Ishikawa (cell line): ENCODE results near the gene SLC7A10.

Experiments
- CEBPB ChIP-seq: IDR thresholded peaks from 2 replicates; pipeline ENCODE4 v1.6.1; 2012
- CREB1 ChIP-seq: IDR thresholded peaks from 2 replicates; pipeline ENCODE4 v1.6.1; 2012; ENCODE audit warnings: low read depth
- EGR1 ChIP-seq: IDR thresholded peaks from 2 replicates; pipeline ENCODE4 v1.6.1; 2012
- EP300 ChIP-seq: IDR thresholded peaks from 2 replicates; pipeline ENCODE4 v1.6.1; 2012; ENCODE audit warnings: borderline replicate concordance
- FOXM1 ChIP-seq: IDR thresholded peaks from 2 replicates; pipeline ENCODE4 v1.6.1; 2012; ENCODE audit warnings: low read depth, borderline replicate concordance
- NFIC ChIP-seq: IDR thresholded peaks from 2 replicates; pipeline ENCODE4 v1.6.1; 2012
- RAD21 ChIP-seq: IDR thresholded peaks from 2 replicates; pipeline ENCODE4 v1.6.1; 2012; ENCODE audit warnings: low read depth
- TAF1 ChIP-seq: IDR thresholded peaks from 2 replicates; pipeline ENCODE4 v1.6.1; 2012; ENCODE audit warnings: low read depth, mild to moderate bottlenecking
- TCF12 ChIP-seq: IDR thresholded peaks from 2 replicates; pipeline ENCODE4 v1.6.1; 2012; ENCODE audit warnings: low read depth
- TEAD4 ChIP-seq: IDR thresholded peaks from 2 replicates; pipeline ENCODE4 v1.6.1; 2012
- YY1 ChIP-seq: IDR thresholded peaks from 2 replicates; pipeline ENCODE4 v1.6.1; 2012; ENCODE audit warnings: low read depth
- ZBTB7A ChIP-seq: IDR thresholded peaks from 2 replicates; pipeline ENCODE4 v1.6.1; 2012; ENCODE audit warnings: low read depth
- TF ChIP-seq, protein P1 (sequence below): IDR thresholded peaks from 2 replicates; pipeline ENCODE4 v1.6.1; 2012
- TF ChIP-seq, protein P2 (sequence below): IDR thresholded peaks from 2 replicates; pipeline ENCODE4 v1.6.1; 2012
- TF ChIP-seq, protein P3 (sequence below): IDR thresholded peaks from 2 replicates; pipeline ENCODE4 v1.6.1; 2012; ENCODE audit warnings: low read depth, mild to moderate bottlenecking

SLC7A10 gene

DNA sequence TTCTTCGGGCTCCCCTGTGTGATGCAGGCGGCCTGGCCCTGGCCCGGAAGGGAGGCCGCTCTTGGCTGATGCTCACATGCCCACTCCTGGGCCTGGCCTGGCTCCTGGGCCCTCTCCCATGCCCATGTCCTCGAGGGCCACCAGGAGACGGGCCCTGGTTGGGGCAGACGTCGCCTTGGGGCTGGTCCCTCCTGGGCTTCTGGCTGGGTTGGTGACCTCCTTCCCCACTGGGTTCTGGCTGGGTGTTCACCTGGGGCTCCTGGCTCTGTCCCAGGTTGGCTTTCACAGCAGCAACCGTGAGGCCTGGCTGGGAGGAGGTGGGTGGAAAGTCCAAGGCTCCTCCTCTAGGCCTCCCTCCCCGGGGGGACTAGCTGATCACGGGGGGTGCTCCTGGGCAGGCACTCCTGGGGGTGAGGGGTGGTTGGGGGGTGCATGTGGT is 15.5 kb upstream of the SLC7A10 start:
- TF ChIP-seq ZBTB7A (no peak), EP300 (no peak), RAD21 (no peak), CEBPB (no peak)
- TF ChIP-seq, protein P1, sequence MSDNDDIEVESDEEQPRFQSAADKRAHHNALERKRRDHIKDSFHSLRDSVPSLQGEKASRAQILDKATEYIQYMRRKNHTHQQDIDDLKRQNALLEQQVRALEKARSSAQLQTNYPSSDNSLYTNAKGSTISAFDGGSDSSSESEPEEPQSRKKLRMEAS, result no peak
- TF ChIP-seq, protein P2, sequence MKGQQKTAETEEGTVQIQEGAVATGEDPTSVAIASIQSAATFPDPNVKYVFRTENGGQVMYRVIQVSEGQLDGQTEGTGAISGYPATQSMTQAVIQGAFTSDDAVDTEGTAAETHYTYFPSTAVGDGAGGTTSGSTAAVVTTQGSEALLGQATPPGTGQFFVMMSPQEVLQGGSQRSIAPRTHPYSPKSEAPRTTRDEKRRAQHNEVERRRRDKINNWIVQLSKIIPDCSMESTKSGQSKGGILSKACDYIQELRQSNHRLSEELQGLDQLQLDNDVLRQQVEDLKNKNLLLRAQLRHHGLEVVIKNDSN, result no peak

DNA sequence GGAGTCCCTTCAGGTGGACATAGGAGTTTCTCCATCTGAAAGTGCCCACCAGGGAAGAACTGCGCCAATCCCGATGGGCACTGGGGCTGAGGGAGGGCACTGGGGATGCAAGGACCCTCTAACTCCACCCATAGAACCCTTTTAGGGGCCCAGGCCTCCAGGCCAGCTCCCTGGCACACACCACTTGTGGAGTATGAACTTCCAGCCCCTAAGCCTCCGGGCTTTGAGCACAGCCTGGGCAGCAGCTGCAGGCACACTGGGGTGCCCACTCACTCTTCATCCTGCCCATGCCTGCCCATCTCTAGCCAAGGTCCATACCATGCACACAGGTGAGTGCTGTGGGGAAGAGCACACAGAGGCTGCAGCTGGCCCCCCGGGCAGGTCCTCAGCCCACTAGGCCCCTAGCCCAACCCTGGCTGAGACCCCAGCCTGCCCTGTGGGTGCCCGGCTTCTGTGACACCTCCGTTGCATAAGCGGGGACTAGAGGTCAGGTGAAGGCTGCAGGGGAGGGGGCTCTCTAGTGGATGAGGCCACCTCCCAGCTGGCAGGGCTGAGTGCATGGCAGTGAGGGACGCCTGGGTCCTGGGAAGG is 14.6 kb upstream of the SLC7A10 start:
- TF ChIP-seq, protein P1, result no peak
- no peak for TF ChIP-seq CREB1
- TF ChIP-seq RAD21, result no peak

DNA sequence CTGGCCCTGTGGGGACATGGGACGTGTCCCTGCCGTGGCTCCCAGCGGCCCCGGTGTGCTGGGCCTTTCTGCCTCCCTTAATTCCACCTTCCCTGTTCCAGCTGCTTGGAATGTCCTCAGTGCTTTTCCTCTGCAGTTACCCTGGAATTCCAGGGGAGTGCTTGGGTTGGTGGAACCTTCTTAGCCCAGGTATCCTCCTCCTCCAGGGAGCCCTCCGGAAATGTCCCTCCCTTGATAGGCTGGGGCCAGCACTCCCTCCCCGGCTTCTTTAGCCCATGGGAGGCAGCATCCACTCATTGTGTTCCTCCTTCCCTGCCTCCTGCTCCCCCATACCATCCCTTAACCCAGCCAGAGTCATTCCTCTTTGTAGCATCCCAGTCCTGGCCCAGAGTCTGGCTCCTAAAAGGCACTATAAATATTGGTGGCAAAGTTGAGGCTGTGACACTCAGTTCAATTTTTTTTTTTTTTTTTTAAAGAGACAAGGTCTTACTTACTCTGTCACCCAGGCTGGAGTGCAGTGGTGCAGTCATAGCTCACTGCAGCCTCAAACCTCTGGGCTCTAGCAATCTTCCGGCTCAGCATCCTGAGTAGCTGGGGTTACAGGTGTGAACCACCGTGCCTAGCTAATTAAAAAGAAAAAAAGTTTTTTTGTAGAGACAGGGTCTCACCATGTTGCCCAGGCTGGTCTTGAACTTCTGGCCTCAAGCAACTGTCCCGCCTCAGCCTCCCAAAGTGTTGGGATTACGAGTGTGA is 13.7 kb upstream of the SLC7A10 start:
- TF ChIP-seq ZBTB7A (no peak), CREB1 (no peak), EP300 (no peak), FOXM1 (no peak), EGR1 (no peak), YY1 (no peak), TAF1 (no peak), CEBPB (no peak), NFIC (no peak)
- TF ChIP-seq, protein P1, result no peak
- TF ChIP-seq, protein P3, sequence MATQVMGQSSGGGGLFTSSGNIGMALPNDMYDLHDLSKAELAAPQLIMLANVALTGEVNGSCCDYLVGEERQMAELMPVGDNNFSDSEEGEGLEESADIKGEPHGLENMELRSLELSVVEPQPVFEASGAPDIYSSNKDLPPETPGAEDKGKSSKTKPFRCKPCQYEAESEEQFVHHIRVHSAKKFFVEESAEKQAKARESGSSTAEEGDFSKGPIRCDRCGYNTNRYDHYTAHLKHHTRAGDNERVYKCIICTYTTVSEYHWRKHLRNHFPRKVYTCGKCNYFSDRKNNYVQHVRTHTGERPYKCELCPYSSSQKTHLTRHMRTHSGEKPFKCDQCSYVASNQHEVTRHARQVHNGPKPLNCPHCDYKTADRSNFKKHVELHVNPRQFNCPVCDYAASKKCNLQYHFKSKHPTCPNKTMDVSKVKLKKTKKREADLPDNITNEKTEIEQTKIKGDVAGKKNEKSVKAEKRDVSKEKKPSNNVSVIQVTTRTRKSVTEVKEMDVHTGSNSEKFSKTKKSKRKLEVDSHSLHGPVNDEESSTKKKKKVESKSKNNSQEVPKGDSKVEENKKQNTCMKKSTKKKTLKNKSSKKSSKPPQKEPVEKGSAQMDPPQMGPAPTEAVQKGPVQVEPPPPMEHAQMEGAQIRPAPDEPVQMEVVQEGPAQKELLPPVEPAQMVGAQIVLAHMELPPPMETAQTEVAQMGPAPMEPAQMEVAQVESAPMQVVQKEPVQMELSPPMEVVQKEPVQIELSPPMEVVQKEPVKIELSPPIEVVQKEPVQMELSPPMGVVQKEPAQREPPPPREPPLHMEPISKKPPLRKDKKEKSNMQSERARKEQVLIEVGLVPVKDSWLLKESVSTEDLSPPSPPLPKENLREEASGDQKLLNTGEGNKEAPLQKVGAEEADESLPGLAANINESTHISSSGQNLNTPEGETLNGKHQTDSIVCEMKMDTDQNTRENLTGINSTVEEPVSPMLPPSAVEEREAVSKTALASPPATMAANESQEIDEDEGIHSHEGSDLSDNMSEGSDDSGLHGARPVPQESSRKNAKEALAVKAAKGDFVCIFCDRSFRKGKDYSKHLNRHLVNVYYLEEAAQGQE, result no peak

DNA sequence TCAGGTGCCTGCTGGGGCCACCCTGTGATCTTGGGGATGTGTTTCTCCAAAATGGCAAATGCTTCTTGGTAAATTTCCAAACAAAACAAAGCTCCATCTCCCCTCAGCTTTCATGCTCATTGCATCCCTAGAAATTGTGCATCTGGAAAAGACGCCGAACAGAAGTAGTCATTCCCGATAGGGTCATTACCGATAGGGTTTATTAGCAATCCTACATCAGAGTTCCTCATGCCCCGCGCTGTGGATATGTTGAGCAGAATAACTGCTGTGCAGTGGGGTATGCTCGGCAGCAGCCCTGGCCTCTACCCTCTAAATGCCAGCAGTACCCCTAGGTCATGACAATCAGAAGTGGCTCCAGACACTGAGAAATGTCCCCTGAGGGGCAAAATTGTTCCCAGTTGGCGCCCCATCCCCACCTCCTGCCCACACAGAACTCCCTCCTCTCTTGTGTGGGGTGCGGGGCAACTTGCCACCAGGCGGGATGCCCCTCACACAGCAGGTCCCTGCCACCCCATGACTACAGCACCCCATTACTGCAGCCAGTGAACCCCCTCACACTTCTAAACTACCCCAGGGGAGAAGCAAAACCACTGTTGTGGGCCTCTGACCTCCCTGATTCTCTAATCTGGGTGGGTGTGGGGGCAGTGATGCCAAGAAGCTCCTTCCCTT is 13.0 kb upstream of the SLC7A10 start:
- TF ChIP-seq, protein P3, result no peak
- TF ChIP-seq TCF12 (no peak), RAD21 (no peak), CREB1 (no peak)

DNA sequence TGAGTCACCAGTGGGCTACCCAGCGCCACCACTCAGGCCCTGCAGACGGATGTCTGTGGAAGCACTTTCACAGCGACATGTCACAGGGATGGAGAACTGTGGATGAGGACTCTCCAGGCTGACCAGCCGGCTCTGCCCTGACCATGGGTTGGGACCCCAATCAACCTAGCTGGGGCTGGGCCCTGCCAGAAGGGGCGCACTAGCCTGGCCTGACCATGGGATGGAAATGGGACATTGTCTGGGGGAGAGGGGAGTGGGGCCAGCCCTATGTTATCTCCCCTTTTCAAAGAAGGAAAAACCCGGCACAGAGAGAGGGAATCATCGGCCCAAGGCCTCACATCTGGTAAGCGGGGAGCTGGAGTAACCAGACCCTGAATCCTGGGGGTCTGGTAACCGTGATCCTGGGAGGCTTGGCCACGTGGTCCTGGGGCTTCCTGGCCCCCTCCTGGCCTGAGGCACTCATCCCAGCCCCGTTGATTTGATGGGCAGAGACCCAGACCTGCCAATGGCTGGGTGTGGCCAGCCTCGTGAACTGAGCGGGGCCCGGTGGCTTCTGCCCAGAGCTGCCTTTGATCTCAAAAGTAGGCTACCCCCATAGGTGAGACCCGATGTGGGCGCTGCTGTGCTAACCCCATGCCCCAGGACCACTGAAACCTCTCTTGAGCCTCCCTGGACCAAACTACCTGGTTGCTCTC is 11.2 kb upstream of the SLC7A10 start:
- TF ChIP-seq, protein P3, result no peak
- TF ChIP-seq CEBPB (no peak), NFIC (no peak), EP300 (no peak), RAD21 (no peak), FOXM1 (no peak), TCF12 (no peak), EGR1 (no peak), YY1 (no peak), ZBTB7A (no peak), CREB1 (no peak), TEAD4 (no peak), TAF1 (no peak)
- TF ChIP-seq, protein P2, result no peak
- TF ChIP-seq, protein P1, result no peak
